Measurements from ENCODE around the gene PRRT1. TPM values are rescaled to one million over a fixed set of nuclear protein-coding genes. Genes with fewer than 3 reads are reported as not detected.
"Not testable (repeated sequence)": the region's sequence is repeated elsewhere in the genome, so short reads cannot be mapped to it uniquely, and the experiment has no call there.

Gene PRRT1
- total and polyA plus RNA-seq, 8 donors, result 0.80 to 1.9 (median 1.3) TPM

- peak overlapping the region; percentile 65 to 69 for H3K27ac ChIP-seq
- no peak overlapping the region for H3K4me3 ChIP-seq
- intact Hi-C loops (cut with DNase I), result no loop called here
- TF ChIP-seq CTCF (IDR thresholded peaks at IDR 0.05), result no peak
- H3K9me3 ChIP-seq, result no peaks in the 10 kb centered on the region
- DNase-seq (no peak), ATAC-seq (no peak)
- H3K36me3 ChIP-seq, result peaks cover 0 to 40% of the 10 kb centered on the region in 2 donors
- peaks cover 11 to 86% of the 10 kb centered on the region in 2 donors for H3K4me1 ChIP-seq
- H3K27me3 ChIP-seq, result no peaks in the 10 kb centered on the region
These were observed 35.4 kb upstream of the PRRT1 start for GRCh38 chr6:32187009-32187709.

DNA sequence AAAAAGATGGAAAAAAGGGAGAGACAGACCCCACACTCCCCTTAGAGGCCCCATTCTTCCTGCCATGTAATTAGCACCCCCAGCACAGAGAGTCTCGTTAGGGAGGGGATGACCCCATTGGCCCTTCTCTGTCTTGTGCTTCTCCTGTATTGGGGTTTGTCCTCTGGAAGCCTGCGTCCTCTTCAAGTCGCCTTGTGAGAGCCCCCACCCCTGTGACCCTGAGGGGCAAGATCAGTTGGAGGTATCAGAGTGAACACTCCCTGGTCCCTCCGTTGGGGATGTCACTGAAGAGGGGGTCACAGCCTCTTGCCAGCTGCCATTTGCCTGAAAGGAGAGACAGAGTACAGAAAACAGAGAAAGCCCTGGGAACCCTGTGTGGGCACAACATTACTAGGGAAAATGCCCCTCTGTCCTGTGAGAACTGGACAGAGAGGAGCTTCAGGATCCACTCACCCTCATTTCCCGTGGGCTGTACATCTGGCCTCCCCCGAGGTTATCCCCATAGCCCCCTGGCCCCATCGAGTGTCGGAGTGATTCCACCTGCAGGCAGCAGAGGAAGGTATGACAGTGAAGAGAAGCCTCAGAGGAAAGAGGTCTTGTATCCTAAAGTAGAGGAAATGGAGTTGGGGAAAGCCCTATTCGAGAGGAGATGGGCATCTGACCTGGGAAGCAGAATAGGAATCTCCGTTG, 34.6 kb upstream of the PRRT1 start:
- ATAC-seq; intact Hi-C loops (cut with DNase I); DNase-seq; H3K27me3 ChIP-seq; H3K4me3 ChIP-seq; H3K9me3 ChIP-seq: not testable (repeated sequence)
- Histone ChIP-seq H3K4me1 (peaks cover 18 to 88% of the 10 kb centered on the region in 2 donors), H3K36me3 (peaks cover 0 to 47% of the 10 kb centered on the region in 2 donors), H3K27ac (peak overlapping the region; percentile 65 to 69)

DNA sequence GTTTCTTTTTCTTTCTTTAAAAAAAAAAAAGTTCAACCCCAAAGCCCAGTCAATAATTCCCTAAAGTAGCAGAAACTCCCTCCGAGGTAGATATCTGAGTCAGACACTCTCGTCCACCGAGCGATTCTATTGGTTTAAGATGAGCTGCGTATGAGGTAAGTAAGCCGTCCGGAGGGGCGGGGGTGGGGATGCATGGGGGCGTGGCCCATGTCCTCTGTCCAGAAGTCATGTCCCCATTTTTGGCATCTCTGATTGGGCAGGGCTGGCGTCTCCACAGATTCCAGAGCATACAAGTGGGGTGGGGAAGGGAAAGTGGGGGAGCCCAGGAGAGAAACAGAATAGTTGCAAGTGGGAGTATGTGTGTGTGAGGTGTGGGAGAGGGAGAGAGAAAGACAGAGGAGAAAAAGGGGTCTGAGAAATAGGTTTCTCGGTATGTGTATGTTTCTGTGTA, 34.0 kb upstream of the PRRT1 start:
- Histone ChIP-seq H3K4me1 (peaks cover 19 to 86% of the 10 kb centered on the region in 2 donors), H3K27ac (peak overlapping the region; percentile 65 to 69), H3K36me3 (peaks cover 0 to 53% of the 10 kb centered on the region in 2 donors)
- intact Hi-C loops (cut with DNase I); H3K9me3 ChIP-seq; H3K4me3 ChIP-seq; H3K27me3 ChIP-seq: not testable (repeated sequence)
- DNase-seq, result peak in 2 of 4 donors; percentile 80 to 84
- ATAC-seq, result peak; percentile 68

DNA sequence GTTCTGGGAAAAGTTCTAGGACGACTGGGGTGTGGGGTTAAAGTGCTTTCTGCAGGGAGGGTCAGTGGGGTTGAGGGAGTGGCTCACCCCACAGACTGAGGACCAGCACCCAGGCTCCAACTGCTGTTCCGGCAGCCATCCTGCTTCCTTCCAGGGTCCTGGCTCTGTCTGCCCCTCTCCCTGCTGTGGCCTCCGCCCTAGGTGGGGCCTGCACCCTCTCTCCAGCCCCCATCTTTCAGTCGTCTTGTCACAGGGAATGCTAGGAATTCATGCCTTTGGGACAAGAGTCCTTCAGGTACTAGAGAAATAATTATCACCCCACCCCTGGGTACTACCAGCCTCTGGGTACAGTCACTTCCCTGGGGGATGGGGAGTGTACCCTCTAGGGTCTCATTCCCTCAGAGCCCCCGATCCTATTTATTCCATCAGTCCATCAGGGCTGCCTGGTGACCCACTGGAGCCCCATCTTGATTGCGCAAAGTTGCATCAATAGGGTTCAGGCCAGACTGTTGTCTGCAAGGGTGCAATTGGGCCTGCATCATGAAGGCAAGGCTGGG, 32.4 kb upstream of the PRRT1 start, which contains the start of gene AGER:
Gene AGER, minus strand, starts transcription at position 170 of the 557 bp plus-strand sequence. Its CDS starts 31 bp downstream, at position 139.
- Histone ChIP-seq H3K27ac (peak within 1 kb of the TSS; percentile 57 to 68), H3K4me1 (peaks cover 19 to 93% of the 10 kb centered on the region in 2 donors), H3K9me3 (no peaks in the 10 kb centered on the region), H3K4me3 (no peak within 1 kb of the TSS), H3K27me3 (no peaks in the 10 kb centered on the region), H3K36me3 (peaks cover 0 to 62% of the 10 kb centered on the region in 2 donors)
- DNase-seq (peak in 1 of 4 donors; percentile 65), ATAC-seq (peak; percentile 44)
- intact Hi-C loops (cut with DNase I), result no loop called here
- TF ChIP-seq CTCF (IDR thresholded peaks at IDR 0.05), result no peak

DNA sequence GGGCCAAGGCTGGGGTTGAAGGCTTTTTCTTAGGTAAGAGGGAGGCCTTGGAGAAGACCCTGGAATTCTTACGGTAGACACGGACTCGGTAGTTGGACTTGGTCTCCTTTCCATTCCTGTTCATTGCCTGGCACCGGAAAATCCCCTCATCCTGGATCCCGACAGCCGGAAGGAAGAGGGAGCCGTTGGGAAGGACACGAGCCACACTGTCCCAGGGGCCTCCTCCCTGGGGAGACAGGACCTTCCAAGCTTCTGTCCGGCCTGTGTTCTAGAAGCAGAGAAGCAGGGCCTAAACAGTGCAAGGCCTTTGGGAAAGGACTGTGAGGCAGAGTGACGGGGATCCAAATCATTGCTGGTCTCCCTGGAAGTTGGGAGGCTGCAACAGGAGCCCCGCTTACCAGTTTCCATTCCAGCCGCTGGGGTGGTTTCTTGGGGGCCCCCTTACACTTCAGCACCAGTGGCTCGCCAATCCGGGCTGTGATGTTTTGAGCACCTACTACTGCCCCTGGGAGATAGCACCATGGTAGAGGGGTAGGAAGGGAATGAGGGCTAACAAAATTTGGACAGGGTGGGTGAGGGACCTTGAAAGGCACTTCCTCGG, 31.8 kb upstream of the PRRT1 start:
- DNase-seq (peak in 1 of 4 donors; percentile 24), ATAC-seq (no peak)
- Histone ChIP-seq H3K36me3 (peaks cover 0 to 62% of the 10 kb centered on the region in 2 donors), H3K4me1 (peaks cover 21 to 93% of the 10 kb centered on the region in 2 donors), H3K27me3 (no peaks in the 10 kb centered on the region), H3K4me3 (no peak overlapping the region), H3K9me3 (no peaks in the 10 kb centered on the region), H3K27ac (peak overlapping the region; percentile 57 to 68)
- intact Hi-C loops (cut with DNase I), result no loop called here
- no peak for TF ChIP-seq CTCF (IDR thresholded peaks at IDR 0.05)

Measured in left lung (tissue), 10 donors.